Measurements from ENCODE around the gene TIAM2.
"Not testable (repeated sequence)": the region's sequence is repeated elsewhere in the genome, so short reads cannot be mapped to it uniquely, and the experiment has no call there.

The TIAM2 gene

GRCh38 chr6:155200012-155200411, 204.9 kb downstream of the TIAM2 start:
- peak; percentile 57 for DNase-seq (ENCODE audit: low read depth)

DNA sequence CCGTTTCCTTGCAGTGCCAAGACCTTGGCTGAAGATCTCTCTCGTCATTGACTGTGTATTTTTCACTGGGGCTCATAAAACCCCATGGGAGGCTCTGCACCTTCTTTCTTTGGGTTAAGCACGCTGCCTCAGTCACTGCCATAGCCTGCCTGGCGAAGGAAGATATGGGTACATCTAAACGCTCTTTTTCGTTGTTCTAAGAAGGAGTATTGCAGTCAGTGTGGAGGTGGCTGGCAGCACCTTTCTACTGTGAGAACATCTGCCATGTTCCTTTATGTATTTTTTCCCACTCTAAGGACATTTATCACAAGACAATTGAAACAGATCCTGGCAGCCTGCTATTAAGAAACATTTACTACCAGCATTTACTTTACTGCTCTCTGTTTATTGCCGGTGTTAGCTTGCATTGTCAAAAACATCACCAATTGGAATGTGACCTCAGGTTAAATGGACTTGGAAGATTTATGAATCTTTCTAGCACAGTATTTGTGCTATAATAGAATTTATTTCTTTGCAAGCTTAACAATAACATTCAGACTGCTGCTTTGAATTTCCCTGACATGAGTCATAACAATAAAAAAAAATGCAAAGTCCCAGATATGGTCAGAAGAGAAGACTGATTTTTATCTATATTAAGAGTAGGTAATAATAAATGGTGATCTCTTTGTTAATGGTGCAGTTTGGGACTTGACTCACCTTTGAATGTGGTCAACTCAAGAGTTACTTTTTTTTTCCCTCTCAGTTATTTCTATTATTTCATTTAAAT, 206.5 kb downstream of the TIAM2 start:
- DNase-seq (ENCODE audit: low read depth), result peak; percentile 86

DNA sequence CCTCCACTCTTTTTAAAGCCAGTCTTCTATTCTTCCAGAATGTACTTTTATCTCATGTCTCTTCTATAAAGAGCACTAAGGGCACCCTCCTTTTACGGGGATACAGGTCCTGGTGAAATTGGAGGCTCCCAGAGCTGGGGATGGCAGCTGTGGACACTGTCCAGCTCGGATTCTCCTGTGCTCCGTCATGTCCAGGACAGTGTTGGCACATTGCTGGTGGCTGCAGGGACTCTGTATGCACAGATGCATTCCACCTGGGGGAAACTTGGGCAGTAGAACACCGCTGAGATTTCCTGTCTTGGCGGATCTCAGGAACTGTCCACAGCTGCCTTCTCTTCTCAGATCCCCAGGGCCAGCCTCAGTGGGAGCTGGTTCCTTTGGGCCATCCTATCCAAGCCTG, 212.1 kb downstream of the TIAM2 start:
- DNase-seq (ENCODE audit: low read depth), result no peak

DNA sequence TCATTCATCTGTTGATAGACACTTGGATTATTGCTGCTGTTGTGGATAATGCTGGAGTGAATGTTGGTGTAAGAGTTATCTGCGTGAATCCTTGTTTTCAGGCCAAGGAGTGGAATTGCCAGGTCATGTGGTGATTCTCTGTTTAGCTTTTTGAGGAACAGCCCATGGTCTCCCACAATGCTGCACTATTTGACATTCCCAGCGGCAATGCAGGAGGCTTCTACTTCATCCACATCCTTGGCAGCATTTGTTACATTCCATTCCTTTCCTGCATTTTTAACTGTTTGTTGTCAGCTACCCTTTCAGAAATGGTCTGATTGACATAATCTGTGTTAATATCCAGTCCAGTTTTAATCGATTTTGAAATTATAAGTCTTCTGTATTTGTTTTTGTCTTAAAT, 217.0 kb downstream of the TIAM2 start:
- DNase-seq (ENCODE audit: low read depth), result peak; percentile 18

DNA sequence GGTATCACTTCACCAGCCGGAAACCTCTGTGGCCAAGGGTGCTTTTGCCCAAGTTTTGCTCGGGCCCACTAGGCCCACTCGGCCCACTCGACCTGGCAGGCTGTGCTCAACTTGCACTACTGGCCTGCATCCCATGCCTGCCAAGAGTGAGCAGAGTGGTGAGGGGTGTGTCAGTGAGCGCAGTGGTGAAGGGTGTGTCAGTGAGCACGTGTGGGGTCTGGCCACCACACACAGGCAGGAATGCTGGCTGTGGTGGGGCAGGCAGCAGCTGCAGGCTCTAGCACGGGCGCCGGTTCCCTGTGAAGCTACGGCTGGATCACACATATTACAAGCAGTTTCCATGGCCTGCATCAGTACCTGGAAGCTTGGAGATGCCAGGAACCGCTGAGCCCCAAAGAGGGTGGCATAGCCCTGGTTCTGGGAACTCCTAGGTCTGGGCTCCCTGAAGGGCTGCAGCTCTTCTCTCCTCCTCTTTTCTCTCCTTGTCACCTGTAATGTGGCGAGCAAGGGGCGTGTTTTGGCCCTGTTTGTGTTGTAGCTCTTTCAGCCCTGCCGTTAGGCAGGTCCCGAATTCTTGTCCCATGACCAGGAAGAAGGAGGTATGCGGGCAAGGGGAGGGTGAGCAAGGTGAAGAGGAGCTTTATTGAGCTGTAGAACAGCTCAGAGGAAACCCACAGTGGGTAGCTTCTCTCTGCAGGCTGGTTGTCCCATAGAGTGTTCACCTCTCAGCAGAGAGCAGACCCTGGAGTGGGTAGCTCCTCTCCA, 217.7 kb downstream of the TIAM2 start:
- DNase-seq (ENCODE audit: low read depth), result no peak

- no peak for DNase-seq (ENCODE audit: low read depth)
Measured at GRCh38 chr6:155213611-155214372, 218.7 kb downstream of the TIAM2 start.

DNA sequence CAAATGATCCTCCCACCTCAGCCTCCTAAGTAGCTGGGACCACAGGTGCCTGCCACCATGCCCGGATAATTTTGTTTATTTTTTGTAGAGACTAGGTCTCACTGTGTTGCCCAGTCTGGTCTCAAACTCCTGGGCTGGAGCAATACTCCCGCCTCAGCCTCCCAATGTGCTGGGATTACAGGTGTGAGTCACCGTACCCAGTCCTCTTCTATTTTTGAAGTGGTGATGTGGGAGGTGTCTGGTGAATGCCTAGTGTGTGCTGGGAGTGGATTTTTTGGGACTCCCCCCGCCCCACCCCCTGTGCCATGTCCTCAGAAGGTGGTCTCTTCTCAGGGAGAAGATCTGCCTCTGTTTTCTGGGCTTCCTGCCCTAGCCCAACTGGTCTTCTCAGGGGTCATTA, 220.8 kb downstream of the TIAM2 start:
- DNase-seq (ENCODE audit: low read depth), result no peak

GRCh38 chr6:155216312-155217046, 221.4 kb downstream of the TIAM2 start:
- no peak for DNase-seq (ENCODE audit: low read depth)

GRCh38 chr6:155218711-155219110, 223.6 kb downstream of the TIAM2 start:
- not testable (repeated sequence) for DNase-seq (ENCODE audit: low read depth)

DNA sequence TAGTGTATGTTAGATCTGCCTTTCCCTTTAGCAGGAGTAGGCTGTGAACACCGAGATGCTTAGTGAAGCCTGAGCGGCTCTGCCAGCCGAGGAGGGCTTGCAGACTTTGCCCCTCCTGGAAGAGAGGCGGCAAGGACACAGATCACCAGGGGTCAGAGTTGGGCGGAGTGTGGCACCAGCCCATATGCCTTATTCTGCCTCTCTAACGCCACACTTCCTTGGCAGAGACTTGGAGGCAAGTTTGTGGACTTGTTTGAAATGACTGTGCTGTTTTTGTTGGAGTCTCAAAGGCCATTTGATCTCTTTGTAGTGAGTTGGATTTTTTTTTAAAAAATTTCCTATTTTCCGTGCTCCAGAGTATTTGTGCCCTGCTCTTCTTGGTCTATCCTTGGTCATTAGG, 224.2 kb downstream of the TIAM2 start:
- no peak for DNase-seq (ENCODE audit: low read depth)

DNA sequence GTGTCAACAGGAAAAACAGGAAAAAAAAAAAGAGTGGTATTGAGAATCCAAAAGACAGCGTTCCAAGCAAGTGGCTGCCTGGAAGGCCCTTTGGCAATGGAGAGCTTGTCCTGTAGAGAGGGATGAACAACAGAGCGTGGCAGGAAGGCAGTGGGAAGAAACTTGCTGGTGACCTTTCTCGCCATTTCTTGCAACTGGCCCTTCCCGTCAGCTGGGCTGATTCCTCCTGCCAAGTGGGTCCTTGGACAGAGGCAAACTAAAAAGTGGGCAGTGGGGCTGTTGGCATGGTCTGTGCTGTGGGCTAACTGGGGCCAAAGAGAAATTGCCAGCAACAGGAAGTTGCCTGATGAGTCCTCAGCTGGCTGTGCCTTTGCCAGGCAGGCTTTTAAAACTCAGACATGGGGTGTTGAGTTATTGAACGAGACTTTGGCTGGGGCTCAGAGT, 224.8 kb downstream of the TIAM2 start:
- DNase-seq (ENCODE audit: low read depth), result no peak

DNA sequence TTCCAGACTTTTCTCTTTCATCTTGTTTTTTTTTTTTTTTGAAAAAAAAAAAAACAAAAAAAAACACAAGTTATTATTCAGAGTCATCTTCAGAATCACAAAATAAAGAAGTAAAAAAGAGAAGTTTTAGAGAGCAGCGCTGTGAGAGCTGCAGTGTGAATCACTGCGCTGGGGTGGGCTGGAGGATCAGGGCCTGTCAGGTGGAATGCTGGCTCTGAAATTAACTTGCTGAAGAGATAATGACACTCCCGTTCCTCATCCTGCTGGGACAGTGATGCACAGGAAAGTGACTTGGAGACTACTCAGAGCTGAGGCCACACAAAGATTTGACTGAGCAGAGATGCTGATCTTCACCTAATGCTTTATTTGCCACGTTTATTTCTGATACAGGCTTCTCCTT, 226.0 kb downstream of the TIAM2 start:
- DNase-seq (ENCODE audit: low read depth), result no peak

DNA sequence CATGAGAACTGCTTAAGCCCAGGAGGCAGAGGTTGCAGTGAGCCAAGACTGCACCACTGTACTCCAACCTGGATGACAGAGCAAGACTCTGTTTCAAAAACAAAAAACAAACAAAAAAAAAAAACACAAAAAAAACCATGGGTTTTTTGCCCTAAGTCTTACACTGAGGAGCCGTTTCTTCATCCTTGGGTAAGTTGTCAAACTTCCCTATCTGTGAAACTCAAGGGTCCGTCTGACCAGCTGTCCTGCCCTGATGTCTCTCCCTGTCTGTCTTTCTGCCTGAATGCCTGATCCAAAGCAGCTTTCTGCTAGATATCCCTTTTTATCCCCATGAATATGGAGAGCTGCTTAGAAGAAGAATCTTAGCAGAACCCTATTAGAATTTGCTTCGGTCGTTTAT, 227.4 kb downstream of the TIAM2 start:
- DNase-seq (ENCODE audit: low read depth), result no peak

- peak; percentile 95 for DNase-seq (ENCODE audit: low read depth)
Measured at GRCh38 chr6:155223646-155224451, 228.7 kb downstream of the TIAM2 start.

DNA sequence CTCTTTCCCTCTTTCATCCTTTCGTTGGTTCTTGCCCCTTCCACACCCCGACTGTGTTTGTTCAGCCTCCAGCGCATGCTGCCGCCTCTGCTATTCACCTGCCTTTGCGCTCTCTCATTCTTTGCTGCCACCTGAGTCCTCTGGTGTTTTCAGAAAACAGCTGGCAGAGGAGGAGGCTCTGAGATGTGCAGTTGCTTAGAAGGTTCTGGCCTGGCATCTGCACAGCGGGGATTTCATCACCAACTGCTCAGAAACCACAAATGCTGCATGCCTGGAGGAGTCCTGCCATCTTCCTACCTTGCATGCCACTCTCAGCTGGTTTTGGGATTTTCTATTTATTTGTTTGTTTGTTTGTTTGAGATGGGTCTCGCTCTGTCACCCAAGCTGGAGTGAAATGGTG, 229.5 kb downstream of the TIAM2 start:
- DNase-seq (ENCODE audit: low read depth), result peak; percentile 67

DNA sequence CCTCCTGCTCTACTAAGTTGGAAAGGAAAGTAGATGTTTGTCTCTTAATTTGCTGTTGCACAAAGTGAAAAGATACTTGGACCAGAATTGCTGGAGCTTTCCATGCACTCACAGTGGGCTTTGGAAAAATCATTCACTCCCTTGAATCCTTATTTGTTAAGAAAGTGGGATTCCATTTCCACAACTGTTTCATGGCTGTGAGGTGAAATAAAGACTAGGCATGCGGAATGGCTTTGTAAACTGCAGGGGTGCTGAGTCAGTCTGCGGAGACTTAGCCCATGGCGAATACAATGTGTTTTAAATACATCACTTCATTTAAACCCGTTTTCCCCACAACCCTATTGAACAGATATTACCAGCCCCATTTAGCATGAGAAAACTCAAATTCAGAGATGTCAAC, 231.9 kb downstream of the TIAM2 start:
- DNase-seq (ENCODE audit: low read depth), result no peak

- peak; percentile 77 for DNase-seq (ENCODE audit: low read depth)
Measured at GRCh38 chr6:155228546-155229166, 233.5 kb downstream of the TIAM2 start.

GRCh38 chr6:155230975-155231374, 235.9 kb downstream of the TIAM2 start:
- DNase-seq (ENCODE audit: low read depth), result peak; percentile 24

- DNase-seq (ENCODE audit: low read depth), result no peak
Measured at GRCh38 chr6:155232848-155233247, 237.7 kb downstream of the TIAM2 start.

- peak; percentile 21 for DNase-seq (ENCODE audit: low read depth)
Measured at GRCh38 chr6:155234167-155234566, 239.1 kb downstream of the TIAM2 start.

- no peak for DNase-seq (ENCODE audit: low read depth)
Measured at GRCh38 chr6:155234687-155235086, 239.6 kb downstream of the TIAM2 start.

Data from amniotic epithelial cell (primary cell).